SU-DHL-6 (cell line): Measurements from ENCODE around the gene SNED1.
A peak's percentile ranks its signal among the peaks of the same experiment; 100 is the strongest.

Experiments used
- H2AFZ ChIP-seq: fragments of 200-600 bp; sonication (generic); 2 replicates; pipeline ENCODE4 v1.6.1; 2014; ENCODE audit warnings: low read depth, mild to moderate bottlenecking, moderate library complexity, mixed read lengths, antibody characterized with exemption, low read length; ENCODE audit not compliant: severe bottlenecking
- H3F3A ChIP-seq: fragments of 200-600 bp; shearing (Covaris generic); 2 replicates; pipeline ENCODE4 v1.6.0; 2016; ENCODE audit warnings: antibody characterized with exemption, mild to moderate bottlenecking; ENCODE audit not compliant: insufficient read depth
- H3K27ac ChIP-seq: fragments of 200-600 bp; sonication (generic); 2 replicates; pipeline ENCODE4 v1.5.1; 2016; ENCODE audit warnings: low read depth, mild to moderate bottlenecking, low read length, moderate library complexity, mixed read lengths
- H3K27me3 ChIP-seq: fragments of 200-600 bp; sonication (generic), shearing (Covaris generic); 2 replicates; pipeline ENCODE4 v1.6.0; 2014; ENCODE audit warnings: mild to moderate bottlenecking, low read length
- H3K36me3 ChIP-seq: fragments of 200-600 bp; sonication (generic); 2 replicates; pipeline ENCODE4 v1.6.1; 2014; ENCODE audit warnings: mild to moderate bottlenecking, low read length, mixed read lengths
- H3K4me2 ChIP-seq: fragments of 300-600, 200-600 bp; shearing (Covaris generic), sonication (generic); 2 replicates; pipeline ENCODE4 v1.6.0; 2014; ENCODE audit warnings: low read length, low read depth, mild to moderate bottlenecking; ENCODE audit not compliant: poor library complexity, severe bottlenecking
- H3K4me3 ChIP-seq: fragments of 200-600 bp; sonication (generic); 2 replicates; pipeline ENCODE4 v1.5.1; 2014; ENCODE audit warnings: antibody characterized with exemption, low read length, mild to moderate bottlenecking, mixed read lengths; ENCODE audit not compliant: insufficient read depth, poor library complexity, severe bottlenecking
- H3K79me2 ChIP-seq: fragments of 200-600 bp; sonication (generic); 2 replicates; pipeline ENCODE4 v1.6.1; 2014; ENCODE audit warnings: mild to moderate bottlenecking, low read length, moderate library complexity; ENCODE audit not compliant: insufficient read depth
- H3K9ac ChIP-seq: fragments of 200-600 bp; sonication (generic); 2 replicates; pipeline ENCODE4 v1.7.0; 2014; ENCODE audit warnings: mild to moderate bottlenecking, low read length
- H3K9me2 ChIP-seq: fragments of 200-600 bp; sonication (generic); replicated peaks from 2 replicates; pipeline ENCODE4 v1.6.1; 2014; ENCODE audit warnings: low read length; ENCODE audit not compliant: insufficient read depth
- H3K9me3 ChIP-seq: fragments of 200-600 bp; sonication (generic); 2 replicates; pipeline ENCODE4 v1.6.1; 2014; ENCODE audit warnings: low read length, mixed read lengths; ENCODE audit not compliant: insufficient read depth
- H4K20me1 ChIP-seq: fragments of 200-600 bp; sonication (generic); 2 replicates; pipeline ENCODE4 v1.6.1; 2014; ENCODE audit warnings: low read depth, mild to moderate bottlenecking, antibody characterized with exemption, low read length, moderate library complexity, mixed read lengths
- EZH2phosphoT487 ChIP-seq: fragments of 200-600 bp; sonication (generic), shearing (Covaris generic); conservative IDR thresholded peaks from 2 replicates; pipeline ENCODE4 v1.6.1; 2018; ENCODE audit warnings: mild to moderate bottlenecking, antibody characterized with exemption, low read length, moderate library complexity, mixed read lengths
- TF ChIP-seq, protein P1 (sequence below): fragments of 200-600 bp; sonication (generic); IDR thresholded peaks from one replicate; pipeline ENCODE4 v1.5.1; 2017; ENCODE audit warnings: antibody characterized with exemption, mild to moderate bottlenecking, low read length, moderate library complexity; ENCODE audit not compliant: insufficient read depth, poor library complexity, severe bottlenecking

Gene SNED1

DNA sequence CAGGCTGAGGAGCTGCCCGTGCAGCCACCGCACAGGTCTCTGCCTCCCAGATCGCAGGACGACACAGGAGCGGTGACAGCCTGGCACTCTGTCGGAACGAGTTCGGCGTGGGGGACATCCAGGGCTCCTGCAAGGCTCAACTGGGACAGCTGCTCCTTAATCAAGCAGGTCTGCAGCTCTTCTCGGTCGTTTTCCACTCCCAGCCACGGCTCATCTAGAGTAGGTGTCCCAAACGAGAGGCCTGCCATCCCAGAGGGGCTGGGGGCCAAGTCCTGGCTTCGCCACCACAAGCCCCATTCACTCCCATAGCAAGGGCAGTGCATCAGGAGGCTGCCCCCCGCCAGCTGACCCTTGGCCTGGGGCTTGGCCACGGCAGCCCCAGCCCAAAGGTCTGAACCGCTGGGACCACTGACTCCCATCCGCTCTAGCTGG is 128.4 kb downstream of the SNED1 start:
- TF ChIP-seq, protein P1, sequence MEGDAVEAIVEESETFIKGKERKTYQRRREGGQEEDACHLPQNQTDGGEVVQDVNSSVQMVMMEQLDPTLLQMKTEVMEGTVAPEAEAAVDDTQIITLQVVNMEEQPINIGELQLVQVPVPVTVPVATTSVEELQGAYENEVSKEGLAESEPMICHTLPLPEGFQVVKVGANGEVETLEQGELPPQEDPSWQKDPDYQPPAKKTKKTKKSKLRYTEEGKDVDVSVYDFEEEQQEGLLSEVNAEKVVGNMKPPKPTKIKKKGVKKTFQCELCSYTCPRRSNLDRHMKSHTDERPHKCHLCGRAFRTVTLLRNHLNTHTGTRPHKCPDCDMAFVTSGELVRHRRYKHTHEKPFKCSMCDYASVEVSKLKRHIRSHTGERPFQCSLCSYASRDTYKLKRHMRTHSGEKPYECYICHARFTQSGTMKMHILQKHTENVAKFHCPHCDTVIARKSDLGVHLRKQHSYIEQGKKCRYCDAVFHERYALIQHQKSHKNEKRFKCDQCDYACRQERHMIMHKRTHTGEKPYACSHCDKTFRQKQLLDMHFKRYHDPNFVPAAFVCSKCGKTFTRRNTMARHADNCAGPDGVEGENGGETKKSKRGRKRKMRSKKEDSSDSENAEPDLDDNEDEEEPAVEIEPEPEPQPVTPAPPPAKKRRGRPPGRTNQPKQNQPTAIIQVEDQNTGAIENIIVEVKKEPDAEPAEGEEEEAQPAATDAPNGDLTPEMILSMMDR = no peak
- TF ChIP-seq EZH2phosphoT487 = no peak
- Histone ChIP-seq H3K27me3 (no peaks in the 10 kb centered on the region), H3K4me2 (no peak overlapping the region), H3K9me2 (no peaks in the 10 kb centered on the region), H4K20me1 (no peaks in the 10 kb centered on the region), H3K79me2 (no peaks in the 10 kb centered on the region), H3F3A (0 out of 2 replicates have a peak, but pooled peaks cover 4% of the 10 kb centered on the region), H3K27ac (no peak overlapping the region), H3K4me3 (no peak overlapping the region), H3K36me3 (peaks cover 2% of the 10 kb centered on the region; the same call in 1 of the 2 replicates), H3K9ac (no peak overlapping the region), H2AFZ (no peak overlapping the region), H3K9me3 (no peaks in the 10 kb centered on the region)

DNA sequence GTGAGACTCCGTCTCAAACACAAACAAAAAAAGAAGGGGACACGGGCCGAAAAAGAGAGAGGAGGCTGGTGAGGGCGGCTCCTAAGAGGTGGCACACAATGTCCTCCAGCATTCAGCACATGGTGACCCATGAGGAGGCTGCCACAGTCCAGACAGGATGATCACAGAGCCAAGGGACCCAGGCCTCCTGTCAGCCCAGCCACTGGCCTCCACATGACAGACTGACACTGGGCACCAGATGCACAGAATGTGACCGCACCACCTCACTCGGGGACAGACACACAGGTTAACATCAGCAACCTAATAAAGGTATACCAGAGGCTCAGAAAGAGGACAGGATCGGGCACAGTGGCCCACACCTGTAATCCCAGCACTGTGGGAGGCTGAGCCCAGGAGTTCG is 129.8 kb downstream of the SNED1 start:
- H3K27ac ChIP-seq = 0 out of 2 replicates have a peak overlapping the region, but pooled peaks have one; percentile 19
- no peaks in the 10 kb centered on the region for H3F3A ChIP-seq
- H2AFZ ChIP-seq = no peak overlapping the region
- no peaks in the 10 kb centered on the region for H3K9me2 ChIP-seq
- TF ChIP-seq EZH2phosphoT487 = no peak
- TF ChIP-seq, protein P1 = no peak
- no peak overlapping the region for H3K4me3 ChIP-seq
- H3K27me3 ChIP-seq = no peaks in the 10 kb centered on the region
- no peaks in the 10 kb centered on the region for H3K79me2 ChIP-seq
- H3K9ac ChIP-seq = no peak overlapping the region
- no peaks in the 10 kb centered on the region for H4K20me1 ChIP-seq
- no peaks in the 10 kb centered on the region for H3K36me3 ChIP-seq
- H3K9me3 ChIP-seq = no peaks in the 10 kb centered on the region
- H3K4me2 ChIP-seq = no peak overlapping the region

DNA sequence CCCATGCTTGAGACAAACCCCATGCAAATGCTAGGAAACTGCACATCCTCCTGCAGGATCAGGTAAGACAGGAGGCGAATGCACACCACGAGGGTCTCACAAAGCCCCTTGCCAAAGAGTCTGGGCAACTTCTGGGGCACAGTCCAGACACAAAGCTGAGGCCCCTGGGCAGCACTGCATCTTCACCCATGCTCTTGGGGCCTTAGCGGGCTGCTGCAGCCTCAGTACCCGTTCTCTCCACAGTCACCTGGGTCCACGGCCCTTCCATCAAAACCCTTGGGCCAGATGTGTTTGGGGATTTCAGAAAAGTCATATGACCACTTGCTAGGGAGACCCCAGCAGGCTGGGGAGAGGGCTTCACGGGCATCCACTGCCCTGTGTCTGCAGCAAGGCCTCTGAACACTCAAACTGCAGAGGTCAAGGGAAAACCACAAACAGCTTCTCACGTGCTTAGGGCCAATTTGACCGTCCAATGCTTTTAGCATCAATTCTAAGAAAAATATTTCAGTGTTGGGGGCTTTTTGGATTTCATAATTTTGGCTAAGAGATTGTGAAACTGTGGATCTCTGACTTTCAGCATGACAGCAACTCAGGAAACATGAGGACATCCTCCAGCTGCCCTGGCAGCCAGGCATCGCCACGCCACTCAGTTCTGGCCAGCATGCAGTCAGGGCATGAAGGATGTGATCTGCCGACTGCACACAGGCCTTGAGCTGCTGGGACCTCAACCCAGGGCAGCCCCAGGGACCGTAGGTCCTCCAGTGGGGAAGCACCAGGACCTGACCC is 130.9 kb downstream of the SNED1 start:
- Histone ChIP-seq H3K27ac (no peak overlapping the region), H4K20me1 (no peaks in the 10 kb centered on the region), H2AFZ (no peak overlapping the region), H3K4me2 (no peak overlapping the region), H3K9me3 (no peaks in the 10 kb centered on the region), H3F3A (no peaks in the 10 kb centered on the region), H3K36me3 (no peaks in the 10 kb centered on the region), H3K4me3 (no peak overlapping the region), H3K9ac (no peak overlapping the region), H3K27me3 (no peaks in the 10 kb centered on the region), H3K9me2 (no peaks in the 10 kb centered on the region), H3K79me2 (no peaks in the 10 kb centered on the region)
- TF ChIP-seq, protein P1 = no peak
